GM23338 (cell line): ENCODE measurements around the gene NDUFS5. TPM values are rescaled to one million over a fixed set of nuclear protein-coding genes. Genes with fewer than 3 reads are reported as not detected.

Experiments used
- ATAC-seq: fragments of 200-7000 bp; cut with Tn5 transposase; 3 replicates; pipeline ENCODE4 v1.9.1; 2020
- DNase-seq: peaks from one replicate; pipeline ENCODE4 v3.0.0-alpha.2; 2015; ENCODE audit warnings: low spot score
- H2AFZ ChIP-seq: fragments of 200-600 bp; sonication (generic); 2 replicates; pipeline ENCODE4 v1.8.0; 2016; ENCODE audit warnings: antibody characterized with exemption, mild to moderate bottlenecking, moderate library complexity
- H3F3A ChIP-seq: fragments of 200-600 bp; sonication (generic); replicated peaks from 2 replicates; pipeline ENCODE4 v1.8.0; 2017; ENCODE audit warnings: antibody characterized with exemption, mixed run types, low read depth
- H3K27ac ChIP-seq: fragments of 200-600 bp; sonication (generic); 2 replicates; pipeline ENCODE4 v1.6.1; 2016; ENCODE audit warnings: low read depth
- H3K27me3 ChIP-seq: fragments of 200-600 bp; sonication (generic); 2 replicates; pipeline ENCODE4 v1.8.0; 2016; ENCODE audit warnings: mild to moderate bottlenecking, mixed run types, moderate library complexity; ENCODE audit not compliant: insufficient read depth
- H3K36me3 ChIP-seq: fragments of 200-600 bp; sonication (generic); 2 replicates; pipeline ENCODE4 v1.8.0; 2016; ENCODE audit warnings: mild to moderate bottlenecking; ENCODE audit not compliant: insufficient read depth
- H3K4me1 ChIP-seq: fragments of 200-600 bp; sonication (generic); 2 replicates; pipeline ENCODE4 v1.8.0; 2016; ENCODE audit warnings: mild to moderate bottlenecking, moderate library complexity; ENCODE audit not compliant: insufficient read depth
- H3K4me2 ChIP-seq: fragments of 200-600 bp; sonication (generic); 2 replicates; pipeline ENCODE4 v1.7.1; 2017; ENCODE audit warnings: mixed run types
- H3K4me3 ChIP-seq: fragments of 200-600 bp; sonication (generic); 2 replicates; pipeline ENCODE4 v1.6.1; 2016; ENCODE audit warnings: mixed run types
- H3K79me2 ChIP-seq: fragments of 200-600 bp; sonication (generic); replicated peaks from 2 replicates; pipeline ENCODE4 v1.8.0; 2017; ENCODE audit warnings: mild to moderate bottlenecking; ENCODE audit not compliant: insufficient read depth
- H3K9me2 ChIP-seq: fragments of 200-600 bp; sonication (generic); 2 replicates; pipeline ENCODE4 v1.8.0; 2017; ENCODE audit not compliant: insufficient read depth
- H4K20me1 ChIP-seq: fragments of 200-600 bp; sonication (generic); replicated peaks from 2 replicates; pipeline ENCODE4 v1.8.0; 2017; ENCODE audit warnings: mild to moderate bottlenecking; ENCODE audit not compliant: insufficient read depth
- H3K27ac Mint-ChIP-seq: 2 replicates; pipeline ENCODE4 v1.8.0; 2020; ENCODE audit warnings: inconsistent platforms, mild to moderate bottlenecking, moderate library complexity, mixed read lengths
- H3K27me3 Mint-ChIP-seq: 3 replicates; pipeline ENCODE4 v1.8.0; 2022; ENCODE audit warnings: low read depth, mild to moderate bottlenecking, moderate library complexity, mixed read lengths, inconsistent platforms; ENCODE audit not compliant: insufficient read depth, poor library complexity
- H3K36me3 Mint-ChIP-seq: 3 replicates; pipeline ENCODE4 v1.8.0; 2021; ENCODE audit warnings: low read depth, mild to moderate bottlenecking, inconsistent platforms, moderate library complexity, mixed read lengths
- H3K4me1 Mint-ChIP-seq: 3 replicates; pipeline ENCODE4 v1.8.0; 2020; ENCODE audit warnings: mild to moderate bottlenecking, inconsistent platforms, mixed read lengths
- H3K4me3 Mint-ChIP-seq: 3 replicates; pipeline ENCODE4 v1.8.0; 2021; ENCODE audit warnings: moderate library complexity, mild to moderate bottlenecking, inconsistent platforms, mixed read lengths
- H3K9me3 Mint-ChIP-seq: 3 replicates; pipeline ENCODE4 v1.8.0; 2020; ENCODE audit warnings: moderate library complexity, mild to moderate bottlenecking, inconsistent platforms, mixed read lengths
- CREB1 ChIP-seq: fragments of 250-450 bp; sonication (Bioruptor Pico); IDR thresholded peaks from 2 replicates; pipeline ENCODE4 v1.5.0; 2020; ENCODE audit warnings: low read depth, mild to moderate bottlenecking, moderate library complexity
- EZH2 ChIP-seq: fragments of 200-600 bp; sonication (generic); IDR thresholded peaks from one replicate; pipeline ENCODE4 v1.8.0; 2017; ENCODE audit warnings: antibody characterized with exemption, mild to moderate bottlenecking, low read depth; ENCODE audit not compliant: unreplicated experiment
- EZH2phosphoT487 ChIP-seq: fragments of 200-600 bp; sonication (generic); IDR thresholded peaks from one replicate; pipeline ENCODE4 v1.8.1; 2018; ENCODE audit warnings: antibody characterized with exemption; ENCODE audit not compliant: unreplicated experiment
- JUNB ChIP-seq: IDR thresholded peaks from one replicate; pipeline ENCODE4 v1.6.1; 2016; ENCODE audit warnings: antibody characterized with exemption; ENCODE audit not compliant: unreplicated experiment
- NANOG ChIP-seq: IDR thresholded peaks from 2 replicates; pipeline ENCODE4 v1.6.1; 2016; ENCODE audit warnings: antibody characterized with exemption, borderline replicate concordance
- POLR2AphosphoS5 ChIP-seq: IDR thresholded peaks from 2 replicates; pipeline ENCODE4 v1.6.1; 2016; ENCODE audit warnings: antibody characterized with exemption, low read depth
- STAT1 ChIP-seq: IDR thresholded peaks from one replicate; pipeline ENCODE4 v1.6.1; 2016; ENCODE audit warnings: antibody characterized with exemption; ENCODE audit not compliant: unreplicated experiment
- ZNF114 ChIP-seq: fragments of 250-450 bp; sonication (Bioruptor Pico); IDR thresholded peaks from 2 replicates; pipeline ENCODE4 v1.5.0; 2020; ENCODE audit warnings: mild to moderate bottlenecking, moderate library complexity
- ZNF331 ChIP-seq: fragments of 250-450 bp; sonication (Bioruptor Pico); IDR thresholded peaks from 2 replicates; pipeline ENCODE4 v1.5.0; 2020; ENCODE audit warnings: low read depth, mild to moderate bottlenecking, moderate library complexity
- polyA plus RNA-seq: library from polyadenylated mRNA; unstranded; fragments of >200 nt; fragmentation: Nextera tagmentation; extraction: Ambion mirVana; gene quantifications from 2 replicates; pipeline ENCODE4 v1.2.1, GENCODE V29; 2016
- total RNA-seq: library from RNA; depleted of rRNA; stranded (reverse); fragments of >200 nt; shearing (Covaris generic); gene quantifications from 2 replicates; pipeline ENCODE4 v1.2.3, GENCODE V29; 2014
- TF ChIP-seq, protein P1 (sequence below), 2 experiments: fragments of 200-600 bp in 1 of 2; sonication (generic) in 1 of 2; conservative IDR thresholded peaks; 2 replicates each; pipeline versions ENCODE4 v1.5.1 to v1.6.1; 2016 to 2017; ENCODE audit warnings: antibody characterized with exemption in 2 of 2, low read depth in 2 of 2, mild to moderate bottlenecking in 2 of 2, moderate library complexity in 1 of 2
- TF ChIP-seq, protein P2 (sequence below): fragments of 250-450 bp; sonication (Bioruptor Pico); IDR thresholded peaks from 2 replicates; pipeline ENCODE4 v1.5.0; 2020; ENCODE audit warnings: mild to moderate bottlenecking, moderate library complexity
- TF ChIP-seq, protein P3 (sequence below): IDR thresholded peaks from one replicate; pipeline ENCODE4 v1.6.1; 2018; ENCODE audit warnings: antibody characterized with exemption; ENCODE audit not compliant: unreplicated experiment
- TF ChIP-seq, protein P4 (sequence below): IDR thresholded peaks from 2 replicates; pipeline ENCODE4 v1.6.1; 2016; ENCODE audit warnings: antibody characterized with exemption

Gene NDUFS5
- total and polyA plus RNA-seq, 2 experiments from 2014 or later = 532 to 2,534 TPM

DNA sequence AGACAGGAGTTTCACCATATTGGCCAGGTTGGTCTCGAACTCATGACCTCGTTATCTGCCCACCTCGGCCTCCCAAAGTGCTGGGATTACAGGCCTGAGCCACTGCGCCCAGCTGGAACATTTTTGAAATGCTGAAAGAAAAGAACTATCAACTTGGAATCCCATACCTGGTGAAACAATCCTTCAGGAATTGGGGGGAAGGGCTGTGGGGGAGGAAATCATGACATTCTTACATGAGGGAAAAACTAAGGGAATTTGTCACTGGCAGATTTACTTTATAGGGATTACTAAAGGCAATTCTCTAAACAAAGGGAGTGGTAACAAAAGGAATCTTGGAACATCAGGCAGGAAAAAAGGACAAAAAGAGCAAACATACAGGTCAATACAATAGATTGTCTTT lies 25.8 kb downstream of the NDUFS5 start:
- Histone ChIP-seq H4K20me1 (no peaks in the 10 kb centered on the region), H3K4me1 (0 out of 2 replicates have a peak, but pooled peaks cover 4% of the 10 kb centered on the region), H2AFZ (no peak overlapping the region), H3K27ac (peak overlapping the region; percentile 76), H3F3A (no peaks in the 10 kb centered on the region), H3K4me3 (no peak overlapping the region), H3K27me3 (no peaks in the 10 kb centered on the region), H3K4me2 (no peak overlapping the region), H3K9me2 (no peaks in the 10 kb centered on the region), H3K79me2 (no peaks in the 10 kb centered on the region), H3K36me3 (no peaks in the 10 kb centered on the region)
- Mint-ChIP-seq H3K27me3 (peaks cover 4% of the 10 kb centered on the region), H3K4me3 (no peak overlapping the region), H3K4me1 (peaks cover 9% of the 10 kb centered on the region; the same call in 2 of the 3 replicates), H3K36me3 (peaks cover 10% of the 10 kb centered on the region; the same call in 1 of the 3 replicates), H3K27ac (peak overlapping the region; percentile 61; the same call in 1 of the 2 replicates), H3K9me3 (no peaks in the 10 kb centered on the region)
- peak; percentile 69 for DNase-seq
- ATAC-seq = peak; percentile 31; the same call in 2 of the 3 replicates
- TF ChIP-seq EZH2phosphoT487 (no peak), JUNB (no peak), ZNF114 (CRISPR knock-in tag) (no peak), POLR2AphosphoS5 (no peak), EZH2 (no peak), ZNF331 (no peak), CREB1 (CRISPR knock-in tag) (no peak), STAT1 (no peak), NANOG (no peak)
- TF ChIP-seq, protein P1, sequence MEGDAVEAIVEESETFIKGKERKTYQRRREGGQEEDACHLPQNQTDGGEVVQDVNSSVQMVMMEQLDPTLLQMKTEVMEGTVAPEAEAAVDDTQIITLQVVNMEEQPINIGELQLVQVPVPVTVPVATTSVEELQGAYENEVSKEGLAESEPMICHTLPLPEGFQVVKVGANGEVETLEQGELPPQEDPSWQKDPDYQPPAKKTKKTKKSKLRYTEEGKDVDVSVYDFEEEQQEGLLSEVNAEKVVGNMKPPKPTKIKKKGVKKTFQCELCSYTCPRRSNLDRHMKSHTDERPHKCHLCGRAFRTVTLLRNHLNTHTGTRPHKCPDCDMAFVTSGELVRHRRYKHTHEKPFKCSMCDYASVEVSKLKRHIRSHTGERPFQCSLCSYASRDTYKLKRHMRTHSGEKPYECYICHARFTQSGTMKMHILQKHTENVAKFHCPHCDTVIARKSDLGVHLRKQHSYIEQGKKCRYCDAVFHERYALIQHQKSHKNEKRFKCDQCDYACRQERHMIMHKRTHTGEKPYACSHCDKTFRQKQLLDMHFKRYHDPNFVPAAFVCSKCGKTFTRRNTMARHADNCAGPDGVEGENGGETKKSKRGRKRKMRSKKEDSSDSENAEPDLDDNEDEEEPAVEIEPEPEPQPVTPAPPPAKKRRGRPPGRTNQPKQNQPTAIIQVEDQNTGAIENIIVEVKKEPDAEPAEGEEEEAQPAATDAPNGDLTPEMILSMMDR (conservative IDR thresholded peaks at IDR 0.05; ENCODE audit: low read depth in 2 of 2) = no peak
- TF ChIP-seq, protein P2, sequence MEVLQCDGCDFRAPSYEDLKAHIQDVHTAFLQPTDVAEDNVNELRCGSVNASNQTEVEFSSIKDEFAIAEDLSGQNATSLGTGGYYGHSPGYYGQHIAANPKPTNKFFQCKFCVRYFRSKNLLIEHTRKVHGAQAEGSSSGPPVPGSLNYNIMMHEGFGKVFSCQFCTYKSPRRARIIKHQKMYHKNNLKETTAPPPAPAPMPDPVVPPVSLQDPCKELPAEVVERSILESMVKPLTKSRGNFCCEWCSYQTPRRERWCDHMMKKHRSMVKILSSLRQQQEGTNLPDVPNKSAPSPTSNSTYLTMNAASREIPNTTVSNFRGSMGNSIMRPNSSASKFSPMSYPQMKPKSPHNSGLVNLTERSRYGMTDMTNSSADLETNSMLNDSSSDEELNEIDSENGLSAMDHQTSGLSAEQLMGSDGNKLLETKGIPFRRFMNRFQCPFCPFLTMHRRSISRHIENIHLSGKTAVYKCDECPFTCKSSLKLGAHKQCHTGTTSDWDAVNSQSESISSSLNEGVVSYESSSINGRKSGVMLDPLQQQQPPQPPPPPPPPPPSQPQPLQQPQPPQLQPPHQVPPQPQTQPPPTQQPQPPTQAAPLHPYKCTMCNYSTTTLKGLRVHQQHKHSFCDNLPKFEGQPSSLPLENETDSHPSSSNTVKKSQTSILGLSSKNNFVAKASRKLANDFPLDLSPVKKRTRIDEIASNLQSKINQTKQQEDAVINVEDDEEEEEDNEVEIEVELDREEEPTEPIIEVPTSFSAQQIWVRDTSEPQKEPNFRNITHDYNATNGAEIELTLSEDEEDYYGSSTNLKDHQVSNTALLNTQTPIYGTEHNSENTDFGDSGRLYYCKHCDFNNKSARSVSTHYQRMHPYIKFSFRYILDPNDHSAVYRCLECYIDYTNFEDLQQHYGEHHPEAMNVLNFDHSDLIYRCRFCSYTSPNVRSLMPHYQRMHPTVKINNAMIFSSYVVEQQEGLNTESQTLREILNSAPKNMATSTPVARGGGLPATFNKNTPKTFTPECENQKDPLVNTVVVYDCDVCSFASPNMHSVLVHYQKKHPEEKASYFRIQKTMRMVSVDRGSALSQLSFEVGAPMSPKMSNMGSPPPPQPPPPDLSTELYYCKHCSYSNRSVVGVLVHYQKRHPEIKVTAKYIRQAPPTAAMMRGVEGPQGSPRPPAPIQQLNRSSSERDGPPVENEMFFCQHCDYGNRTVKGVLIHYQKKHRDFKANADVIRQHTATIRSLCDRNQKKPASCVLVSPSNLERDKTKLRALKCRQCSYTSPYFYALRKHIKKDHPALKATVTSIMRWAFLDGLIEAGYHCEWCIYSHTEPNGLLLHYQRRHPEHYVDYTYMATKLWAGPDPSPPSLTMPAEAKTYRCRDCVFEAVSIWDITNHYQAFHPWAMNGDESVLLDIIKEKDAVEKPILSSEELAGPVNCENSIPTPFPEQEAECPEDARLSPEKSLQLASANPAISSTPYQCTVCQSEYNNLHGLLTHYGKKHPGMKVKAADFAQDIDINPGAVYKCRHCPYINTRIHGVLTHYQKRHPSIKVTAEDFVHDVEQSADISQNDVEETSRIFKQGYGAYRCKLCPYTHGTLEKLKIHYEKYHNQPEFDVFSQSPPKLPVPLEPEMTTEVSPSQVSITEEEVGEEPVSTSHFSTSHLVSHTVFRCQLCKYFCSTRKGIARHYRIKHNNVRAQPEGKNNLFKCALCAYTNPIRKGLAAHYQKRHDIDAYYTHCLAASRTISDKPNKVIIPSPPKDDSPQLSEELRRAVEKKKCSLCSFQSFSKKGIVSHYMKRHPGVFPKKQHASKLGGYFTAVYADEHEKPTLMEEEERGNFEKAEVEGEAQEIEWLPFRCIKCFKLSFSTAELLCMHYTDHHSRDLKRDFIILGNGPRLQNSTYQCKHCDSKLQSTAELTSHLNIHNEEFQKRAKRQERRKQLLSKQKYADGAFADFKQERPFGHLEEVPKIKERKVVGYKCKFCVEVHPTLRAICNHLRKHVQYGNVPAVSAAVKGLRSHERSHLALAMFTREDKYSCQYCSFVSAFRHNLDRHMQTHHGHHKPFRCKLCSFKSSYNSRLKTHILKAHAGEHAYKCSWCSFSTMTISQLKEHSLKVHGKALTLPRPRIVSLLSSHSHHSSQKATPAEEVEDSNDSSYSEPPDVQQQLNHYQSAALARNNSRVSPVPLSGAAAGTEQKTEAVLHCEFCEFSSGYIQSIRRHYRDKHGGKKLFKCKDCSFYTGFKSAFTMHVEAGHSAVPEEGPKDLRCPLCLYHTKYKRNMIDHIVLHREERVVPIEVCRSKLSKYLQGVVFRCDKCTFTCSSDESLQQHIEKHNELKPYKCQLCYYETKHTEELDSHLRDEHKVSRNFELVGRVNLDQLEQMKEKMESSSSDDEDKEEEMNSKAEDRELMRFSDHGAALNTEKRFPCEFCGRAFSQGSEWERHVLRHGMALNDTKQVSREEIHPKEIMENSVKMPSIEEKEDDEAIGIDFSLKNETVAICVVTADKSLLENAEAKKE (CRISPR knock-in tag) = no peak
- TF ChIP-seq, protein P3, sequence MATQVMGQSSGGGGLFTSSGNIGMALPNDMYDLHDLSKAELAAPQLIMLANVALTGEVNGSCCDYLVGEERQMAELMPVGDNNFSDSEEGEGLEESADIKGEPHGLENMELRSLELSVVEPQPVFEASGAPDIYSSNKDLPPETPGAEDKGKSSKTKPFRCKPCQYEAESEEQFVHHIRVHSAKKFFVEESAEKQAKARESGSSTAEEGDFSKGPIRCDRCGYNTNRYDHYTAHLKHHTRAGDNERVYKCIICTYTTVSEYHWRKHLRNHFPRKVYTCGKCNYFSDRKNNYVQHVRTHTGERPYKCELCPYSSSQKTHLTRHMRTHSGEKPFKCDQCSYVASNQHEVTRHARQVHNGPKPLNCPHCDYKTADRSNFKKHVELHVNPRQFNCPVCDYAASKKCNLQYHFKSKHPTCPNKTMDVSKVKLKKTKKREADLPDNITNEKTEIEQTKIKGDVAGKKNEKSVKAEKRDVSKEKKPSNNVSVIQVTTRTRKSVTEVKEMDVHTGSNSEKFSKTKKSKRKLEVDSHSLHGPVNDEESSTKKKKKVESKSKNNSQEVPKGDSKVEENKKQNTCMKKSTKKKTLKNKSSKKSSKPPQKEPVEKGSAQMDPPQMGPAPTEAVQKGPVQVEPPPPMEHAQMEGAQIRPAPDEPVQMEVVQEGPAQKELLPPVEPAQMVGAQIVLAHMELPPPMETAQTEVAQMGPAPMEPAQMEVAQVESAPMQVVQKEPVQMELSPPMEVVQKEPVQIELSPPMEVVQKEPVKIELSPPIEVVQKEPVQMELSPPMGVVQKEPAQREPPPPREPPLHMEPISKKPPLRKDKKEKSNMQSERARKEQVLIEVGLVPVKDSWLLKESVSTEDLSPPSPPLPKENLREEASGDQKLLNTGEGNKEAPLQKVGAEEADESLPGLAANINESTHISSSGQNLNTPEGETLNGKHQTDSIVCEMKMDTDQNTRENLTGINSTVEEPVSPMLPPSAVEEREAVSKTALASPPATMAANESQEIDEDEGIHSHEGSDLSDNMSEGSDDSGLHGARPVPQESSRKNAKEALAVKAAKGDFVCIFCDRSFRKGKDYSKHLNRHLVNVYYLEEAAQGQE = no peak
- TF ChIP-seq, protein P4, sequence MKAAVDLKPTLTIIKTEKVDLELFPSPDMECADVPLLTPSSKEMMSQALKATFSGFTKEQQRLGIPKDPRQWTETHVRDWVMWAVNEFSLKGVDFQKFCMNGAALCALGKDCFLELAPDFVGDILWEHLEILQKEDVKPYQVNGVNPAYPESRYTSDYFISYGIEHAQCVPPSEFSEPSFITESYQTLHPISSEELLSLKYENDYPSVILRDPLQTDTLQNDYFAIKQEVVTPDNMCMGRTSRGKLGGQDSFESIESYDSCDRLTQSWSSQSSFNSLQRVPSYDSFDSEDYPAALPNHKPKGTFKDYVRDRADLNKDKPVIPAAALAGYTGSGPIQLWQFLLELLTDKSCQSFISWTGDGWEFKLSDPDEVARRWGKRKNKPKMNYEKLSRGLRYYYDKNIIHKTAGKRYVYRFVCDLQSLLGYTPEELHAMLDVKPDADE = no peak
